Measurements from ENCODE around the gene CD3G. TPM values are rescaled to one million over a fixed set of nuclear protein-coding genes. Genes with fewer than 3 reads are reported as not detected.
"Not testable (repeated sequence)": the region's sequence is repeated elsewhere in the genome, so short reads cannot be mapped to it uniquely, and the experiment has no call there.

CD3G gene
- total RNA-seq, 1 donor: not detected

DNA sequence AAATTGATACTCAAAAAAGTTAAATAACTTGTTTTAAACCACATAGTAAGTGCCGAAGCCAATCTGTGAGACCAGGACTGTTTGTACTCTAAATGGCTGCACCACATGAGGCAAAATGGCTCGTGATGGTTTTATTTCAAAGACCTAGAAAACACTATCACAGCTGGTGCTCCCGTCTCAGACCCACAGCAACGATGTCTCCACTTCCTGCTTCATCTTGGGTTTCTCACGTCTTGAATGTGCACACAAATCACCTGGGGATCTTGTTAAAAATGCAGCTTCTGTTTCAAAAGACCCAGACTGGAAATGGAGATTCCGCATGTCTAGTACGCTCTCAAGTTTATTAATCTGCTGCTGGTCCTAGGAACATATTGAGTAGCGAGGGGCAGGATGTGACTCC lies 38.4 kb upstream of the CD3G start:
- TF ChIP-seq CTCF (IDR thresholded peaks at IDR 0.05; ENCODE audit: insufficient read depth, low read length): no peak
- no peak for DNase-seq (ENCODE audit: low read depth)
- no peak overlapping the region for H3K4me3 ChIP-seq (ENCODE audit: low read depth, low read length)

DNA sequence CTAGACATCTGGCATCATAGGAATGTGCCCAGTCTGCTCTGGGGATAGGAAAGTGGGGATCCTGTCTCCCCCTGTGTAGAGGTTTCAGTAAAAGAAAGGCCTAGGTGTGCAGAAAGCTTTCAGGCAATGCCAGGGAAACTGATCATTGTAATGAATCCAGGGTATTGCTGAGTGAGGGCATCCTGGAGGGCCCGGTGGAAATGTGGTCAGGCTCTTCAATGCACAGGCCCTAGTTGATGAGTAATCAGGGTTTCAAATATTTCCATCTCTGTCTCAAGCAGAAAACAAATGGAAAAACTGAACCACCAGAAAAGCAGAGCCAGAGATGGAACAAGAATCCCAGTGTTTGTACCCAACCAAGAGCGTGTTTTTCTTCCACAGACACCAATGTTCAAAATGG lies 37.6 kb upstream of the CD3G start:
- DNase-seq (ENCODE audit: low read depth): no peak
- TF ChIP-seq CTCF (IDR thresholded peaks at IDR 0.05; ENCODE audit: insufficient read depth, low read length): no peak
- no peak overlapping the region for H3K4me3 ChIP-seq (ENCODE audit: low read depth, low read length)

GRCh38 chr11:118308995-118309528 lies 35.1 kb upstream of the CD3G start:
- H3K4me3 ChIP-seq (ENCODE audit: low read depth, low read length); DNase-seq (ENCODE audit: low read depth): not testable (repeated sequence)

DNA sequence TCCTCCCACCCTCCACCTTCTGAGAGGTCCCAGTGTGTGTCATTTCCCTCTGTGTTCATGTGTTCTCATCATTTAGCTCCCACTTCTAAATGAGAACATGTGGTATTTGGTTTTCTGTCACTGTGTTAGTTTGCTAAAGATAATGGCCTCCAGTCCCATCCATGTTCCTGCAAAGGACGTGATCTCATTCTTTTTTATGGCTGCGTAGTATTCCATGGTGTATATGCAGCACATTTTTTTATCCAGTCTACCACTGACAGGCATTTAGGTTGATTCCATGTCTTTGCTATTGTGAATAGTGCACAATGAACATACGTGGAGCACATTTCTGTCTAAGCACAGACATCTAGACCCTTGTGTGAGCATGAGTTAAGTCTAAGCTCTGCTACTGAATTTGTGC lies 33.9 kb upstream of the CD3G start:
- DNase-seq (ENCODE audit: low read depth): no peak
- no peak overlapping the region for H3K4me3 ChIP-seq (ENCODE audit: low read depth, low read length)
- TF ChIP-seq CTCF (IDR thresholded peaks at IDR 0.05; ENCODE audit: insufficient read depth, low read length): no peak

GRCh38 chr11:118310781-118311485 lies 33.2 kb upstream of the CD3G start:
- no peak overlapping the region for H3K4me3 ChIP-seq (ENCODE audit: low read depth, low read length)
- no peak for DNase-seq (ENCODE audit: low read depth)
- no peak for TF ChIP-seq CTCF (IDR thresholded peaks at IDR 0.05; ENCODE audit: insufficient read depth, low read length)

DNA sequence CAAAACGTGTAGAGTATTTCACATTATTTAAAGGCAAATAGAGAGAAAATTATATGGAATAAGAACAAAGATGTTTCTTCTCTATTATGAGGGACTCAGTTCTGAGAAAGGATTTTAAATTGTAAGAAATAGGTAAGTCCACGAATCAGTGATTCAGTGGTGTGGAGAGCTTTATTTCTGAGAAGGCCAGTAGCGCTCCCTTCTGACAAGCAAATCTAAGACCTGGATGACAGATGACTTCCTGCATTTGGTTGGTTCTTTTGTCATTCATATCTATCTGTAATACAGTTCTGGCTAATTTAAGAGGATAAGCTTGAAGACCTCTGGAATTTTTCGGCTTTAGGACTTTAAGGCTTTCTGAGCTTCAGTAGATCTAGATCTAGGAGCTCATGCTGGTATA lies 32.6 kb upstream of the CD3G start:
- no peak overlapping the region for H3K4me3 ChIP-seq (ENCODE audit: low read depth, low read length)
- TF ChIP-seq CTCF (IDR thresholded peaks at IDR 0.05; ENCODE audit: insufficient read depth, low read length): no peak
- DNase-seq (ENCODE audit: low read depth): no peak

DNA sequence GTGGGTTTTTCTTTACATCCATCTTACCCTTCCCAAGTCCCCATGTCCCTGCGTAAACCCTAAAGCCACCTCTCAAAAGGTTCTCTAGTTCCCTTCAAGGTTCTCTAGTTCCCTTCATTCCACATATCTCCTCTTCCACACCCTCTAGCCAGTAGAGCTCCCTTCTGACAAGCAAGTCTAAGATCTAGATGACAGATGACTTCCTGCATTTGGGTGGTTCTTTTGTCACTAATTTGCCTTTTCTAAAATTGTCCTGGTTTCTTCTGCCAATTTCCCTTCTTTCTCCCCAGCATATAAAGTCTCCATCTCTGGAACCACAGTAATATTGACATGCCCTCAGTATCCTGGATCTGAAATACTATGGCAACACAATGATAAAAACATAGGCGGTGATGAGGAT lies 31.8 kb upstream of the CD3G start:
- TF ChIP-seq CTCF (IDR thresholded peaks at IDR 0.05; ENCODE audit: insufficient read depth, low read length): no peak
- no peak for DNase-seq (ENCODE audit: low read depth)
- H3K4me3 ChIP-seq (ENCODE audit: low read depth, low read length): no peak overlapping the region
